GM20431 (cell line): Measurements from ENCODE around the gene NSMF.
"Not testable (repeated sequence)": the region's sequence is repeated elsewhere in the genome, so short reads cannot be mapped to it uniquely, and the experiment has no call there.

Experiments used
- in situ Hi-C: fragments of 300-500 bp; cut with MseI, MboI; formaldehyde crosslinking; loops from one replicate; pipeline ENCODE4 v1.15.0; 2020; ENCODE audit warnings: low sequenced_read_pairs; ENCODE audit not compliant: unreplicated experiment

NSMF gene

GRCh38 chr9:137421838-137422603 is 37.1 kb downstream of the NSMF start:
- in situ Hi-C loops: no loop called here

- in situ Hi-C loops: no loop called here
These were observed 41.7 kb downstream of the NSMF start for GRCh38 chr9:137417161-137418021.

- in situ Hi-C loops: no loop called here
These were observed 42.5 kb downstream of the NSMF start for GRCh38 chr9:137416563-137417151.

- in situ Hi-C loops: no loop called here
These were observed 43.0 kb downstream of the NSMF start for GRCh38 chr9:137416006-137416562.

GRCh38 chr9:137415451-137415850 is 43.7 kb downstream of the NSMF start:
- in situ Hi-C loops: no loop called here

GRCh38 chr9:137412431-137412830 is 46.7 kb downstream of the NSMF start:
- in situ Hi-C loops: no loop called here

- in situ Hi-C loops: no loop called here
These were observed 47.3 kb downstream of the NSMF start for GRCh38 chr9:137411645-137412380.

- in situ Hi-C loops: no loop called here
These were observed 47.9 kb downstream of the NSMF start for GRCh38 chr9:137411260-137411644.

GRCh38 chr9:137410891-137411249 is 48.3 kb downstream of the NSMF start:
- in situ Hi-C loops: no loop called here

- in situ Hi-C loops: not testable (repeated sequence)
These were observed 48.8 kb downstream of the NSMF start for GRCh38 chr9:137410236-137410890.

GRCh38 chr9:137409515-137409914 is 49.6 kb downstream of the NSMF start:
- in situ Hi-C loops: no loop called here

- in situ Hi-C loops: no loop called here
These were observed 50.3 kb downstream of the NSMF start for GRCh38 chr9:137408651-137409405.

- in situ Hi-C loops: no loop called here
These were observed 51.4 kb downstream of the NSMF start for GRCh38 chr9:137407590-137408300.

GRCh38 chr9:137406876-137407589 is 52.1 kb downstream of the NSMF start:
- in situ Hi-C loops: no loop called here

GRCh38 chr9:137406085-137406760 is 52.9 kb downstream of the NSMF start:
- in situ Hi-C loops: no loop called here

- in situ Hi-C loops: no loop called here
These were observed 53.5 kb downstream of the NSMF start for GRCh38 chr9:137405677-137406081.

- in situ Hi-C loops: no loop called here
These were observed 54.1 kb downstream of the NSMF start for GRCh38 chr9:137404961-137405567.
